Measurements from ENCODE around the gene CENPS.
"Not testable (repeated sequence)": the region's sequence is repeated elsewhere in the genome, so short reads cannot be mapped to it uniquely, and the experiment has no call there.

The CENPS gene

GRCh38 chr1:10421637-10422036 lies 8.6 kb upstream of the CENPS start:
- DNase-seq (ENCODE audit: low read depth): no peak
- TF ChIP-seq CTCF (IDR thresholded peaks at IDR 0.05; ENCODE audit: control insufficient read depth, extremely low read depth, insufficient read depth): no peak

GRCh38 chr1:10424034-10424433 lies 6.2 kb upstream of the CENPS start:
- no peak overlapping the region for H3K4me3 ChIP-seq (ENCODE audit: low read depth, low read length)
- no peak for DNase-seq (ENCODE audit: low read depth)
- TF ChIP-seq CTCF (IDR thresholded peaks at IDR 0.05; ENCODE audit: control insufficient read depth, extremely low read depth, insufficient read depth): no peak

More at GRCh38 chr1:10421637-10422036, 8.6 kb upstream of the CENPS start:
- no peak overlapping the region for H3K4me3 ChIP-seq (ENCODE audit: low read depth, low read length)

- TF ChIP-seq CTCF (IDR thresholded peaks at IDR 0.05; ENCODE audit: control insufficient read depth, extremely low read depth, insufficient read depth): no peak
- no peak overlapping the region for H3K4me3 ChIP-seq (ENCODE audit: low read depth, low read length)
- DNase-seq (ENCODE audit: low read depth): no peak
Observed at GRCh38 chr1:10424651-10425050, 5.6 kb upstream of the CENPS start.

- not testable (repeated sequence) for DNase-seq (ENCODE audit: low read depth); H3K4me3 ChIP-seq (ENCODE audit: low read depth, low read length)
Observed at GRCh38 chr1:10425826-10426534, 4.3 kb upstream of the CENPS start.

GRCh38 chr1:10426535-10426848 lies 3.7 kb upstream of the CENPS start:
- DNase-seq (ENCODE audit: low read depth); H3K4me3 ChIP-seq (ENCODE audit: low read depth, low read length): not testable (repeated sequence)

- H3K4me3 ChIP-seq (ENCODE audit: low read depth, low read length): no peak overlapping the region
- TF ChIP-seq CTCF (IDR thresholded peaks at IDR 0.05; ENCODE audit: control insufficient read depth, extremely low read depth, insufficient read depth): no peak
- no peak for DNase-seq (ENCODE audit: low read depth)
Observed at GRCh38 chr1:10428984-10429383, 1.2 kb upstream of the CENPS start.

- H3K4me3 ChIP-seq (ENCODE audit: low read depth, low read length): peak overlapping the region; percentile 95
- no peak for DNase-seq (ENCODE audit: low read depth)
- no peak for TF ChIP-seq CTCF (IDR thresholded peaks at IDR 0.05; ENCODE audit: control insufficient read depth, extremely low read depth, insufficient read depth)
Observed at GRCh38 chr1:10429868-10430215, 391 bp upstream of the CENPS start.

- DNase-seq (ENCODE audit: low read depth): no peak
- peak overlapping the region; percentile 95 for H3K4me3 ChIP-seq (ENCODE audit: low read depth, low read length)
- no peak for TF ChIP-seq CTCF (IDR thresholded peaks at IDR 0.05; ENCODE audit: control insufficient read depth, extremely low read depth, insufficient read depth)
Observed at GRCh38 chr1:10431070-10431730, 967 bp downstream of the CENPS start.

Measured in LNCaP clone FGC (cell line).